Mesenchymal stem cell (in vitro differentiated cells and primary cell): ENCODE results near the gene DPH2.

Experiments
- DNase-seq: peaks from one replicate; pipeline ENCODE4 v3.0.0-alpha.2; 2013
- H2AFZ ChIP-seq: one replicate; pipeline ENCODE4 v1.6.1; 2013; ENCODE audit warnings: low read depth, mild to moderate bottlenecking, control low read depth, inconsistent platforms, low read length, moderate library complexity
- H2AK5ac ChIP-seq: 2 replicates; pipeline ENCODE4 v1.6.1; 2013; ENCODE audit warnings: low read length, moderate library complexity, mild to moderate bottlenecking, inconsistent platforms; ENCODE audit not compliant: severe bottlenecking
- H2BK120ac ChIP-seq: one replicate; pipeline ENCODE4 v1.6.1; 2013; ENCODE audit warnings: low read depth, mild to moderate bottlenecking, inconsistent platforms, low read length, moderate library complexity
- H2BK12ac ChIP-seq, 2 experiments: one replicate each; pipeline ENCODE4 v1.6.1; 2013; ENCODE audit warnings: inconsistent platforms in 2 of 2, low read length in 2 of 2, mild to moderate bottlenecking in 2 of 2, moderate library complexity in 2 of 2, control low read depth in 1 of 2
- H2BK15ac ChIP-seq: one replicate; pipeline ENCODE4 v1.6.1; 2013; ENCODE audit warnings: mild to moderate bottlenecking, low read depth, inconsistent platforms; ENCODE audit not compliant: poor library complexity, severe bottlenecking
- H2BK5ac ChIP-seq: 2 replicates; pipeline ENCODE4 v1.6.1; 2013; ENCODE audit warnings: low read depth, mild to moderate bottlenecking, low read length, control low read depth, inconsistent platforms; ENCODE audit not compliant: poor library complexity, severe bottlenecking
- H3K14ac ChIP-seq, 2 experiments: one replicate each; pipeline ENCODE4 v1.6.1; 2013; ENCODE audit warnings: inconsistent platforms in 2 of 2, low read length in 2 of 2, control low read depth in 1 of 2, mild to moderate bottlenecking in 1 of 2, moderate library complexity in 1 of 2
- H3K18ac ChIP-seq, 2 experiments: one replicate each; pipeline ENCODE4 v1.6.1; 2013; ENCODE audit warnings: inconsistent platforms in 2 of 2, low read length in 2 of 2, control low read depth in 1 of 2, low read depth in 1 of 2, mild to moderate bottlenecking in 1 of 2
- H3K23ac ChIP-seq, 2 experiments: one replicate each; pipeline ENCODE4 v1.6.1; 2013; ENCODE audit warnings: inconsistent platforms in 2 of 2, low read length in 2 of 2, mild to moderate bottlenecking in 2 of 2, moderate library complexity in 2 of 2, control low read depth in 1 of 2
- H3K27ac ChIP-seq: 2 replicates; pipeline ENCODE4 v1.5.1; 2013; ENCODE audit warnings: mild to moderate bottlenecking, moderate library complexity, low read length, control low read depth, inconsistent platforms; ENCODE audit not compliant: poor library complexity, severe bottlenecking
- H3K27me3 ChIP-seq, 2 experiments: 2 replicates each; pipeline versions ENCODE4 v1.6.1 to v1.7.0; 2013; ENCODE audit warnings: low read length in 2 of 2, mild to moderate bottlenecking in 2 of 2, moderate library complexity in 2 of 2, control low read depth in 1 of 2, inconsistent platforms in 1 of 2; ENCODE audit not compliant: control insufficient read depth in 1 of 2, insufficient read depth in 1 of 2
- H3K36me3 ChIP-seq, 2 experiments: 2 replicates each; pipeline versions ENCODE4 v1.6.1 to v1.7.0; 2013; ENCODE audit warnings: low read length in 2 of 2, control low read depth in 1 of 2, inconsistent platforms in 1 of 2, low read depth in 1 of 2, mild to moderate bottlenecking in 1 of 2; ENCODE audit not compliant: insufficient read depth in 2 of 2, control insufficient read depth in 1 of 2
- H3K4ac ChIP-seq, 2 experiments: one replicate each; pipeline ENCODE4 v1.6.1; 2013; ENCODE audit warnings: inconsistent platforms in 2 of 2, low read length in 2 of 2, mild to moderate bottlenecking in 2 of 2, moderate library complexity in 2 of 2, control low read depth in 1 of 2, low read depth in 1 of 2
- H3K4me1 ChIP-seq: 2 replicates; pipeline ENCODE4 v1.6.1; 2013; ENCODE audit warnings: low read depth, low read length, control low read depth; ENCODE audit not compliant: control insufficient read depth, insufficient read depth
- H3K4me2 ChIP-seq: 2 replicates; pipeline ENCODE4 v1.6.1; 2013; ENCODE audit warnings: low read length, mild to moderate bottlenecking, inconsistent platforms; ENCODE audit not compliant: poor library complexity, severe bottlenecking
- H3K4me3 ChIP-seq, 2 experiments: 2 replicates each; pipeline versions ENCODE4 v1.5.1 to v1.7.0; 2013; ENCODE audit warnings: low read length in 2 of 2, mild to moderate bottlenecking in 2 of 2, control low read depth in 1 of 2, low read depth in 1 of 2; ENCODE audit not compliant: insufficient read depth in 1 of 2
- H3K79me1 ChIP-seq: replicated peaks from 2 replicates; pipeline ENCODE4 v1.6.1; 2013; ENCODE audit warnings: mild to moderate bottlenecking, control low read depth, low read length, inconsistent platforms; ENCODE audit not compliant: poor library complexity, severe bottlenecking
- H3K9ac ChIP-seq: 2 replicates; pipeline ENCODE4 v1.7.0; 2013; ENCODE audit warnings: mild to moderate bottlenecking, low read length, moderate library complexity
- H3K9me3 ChIP-seq: 2 replicates; pipeline ENCODE4 v1.7.0; 2013; ENCODE audit warnings: mild to moderate bottlenecking, low read length; ENCODE audit not compliant: control insufficient read depth
- H4K8ac ChIP-seq: one replicate; pipeline ENCODE4 v1.6.1; 2013; ENCODE audit warnings: inconsistent platforms, mild to moderate bottlenecking, low read length, moderate library complexity
- H4K91ac ChIP-seq: one replicate; pipeline ENCODE4 v1.6.1; 2013; ENCODE audit warnings: mild to moderate bottlenecking, low read length, inconsistent platforms
- WGBS: methylation state at CpG from one replicate; pipeline ENCODE4 v1.1.7; 2013; ENCODE audit warnings: mixed read lengths; 5-methylcytosine and 5-hydroxymethylcytosine counted together

Gene DPH2

GRCh38 chr1:43991476-43992231 is 21.8 kb downstream of the DPH2 start, which contains the start of gene CCDC24:
Gene CCDC24, plus strand, starts transcription at chr1:43991599. Its CDS starts 280 bp downstream, at chr1:43991879.
- H3K27ac ChIP-seq: peak within 1 kb of the TSS; percentile 41
- no peak within 1 kb of the TSS for H4K91ac ChIP-seq
- no peaks in the 10 kb centered on the region for H3K27me3 ChIP-seq
- peak within 1 kb of the TSS; percentile 38 for H2AK5ac ChIP-seq
- peak within 1 kb of the TSS in 1 of 2 experiments; percentile 81 for H3K23ac ChIP-seq
- no peaks in the 10 kb centered on the region for H3K9me3 ChIP-seq
- no peak within 1 kb of the TSS for H2BK120ac ChIP-seq
- peak; percentile 84 for DNase-seq
- H3K36me3 ChIP-seq: peaks cover 2 to 12% of the 10 kb centered on the region in 2 experiments
- H3K4ac ChIP-seq: peak within 1 kb of the TSS; percentile 47 to 49
- peak within 1 kb of the TSS; percentile 46 for H4K8ac ChIP-seq
- H2BK5ac ChIP-seq: no peak within 1 kb of the TSS
- peak within 1 kb of the TSS; percentile 94 for H2AFZ ChIP-seq
- peak within 1 kb of the TSS; percentile 79 to 84 for H3K4me3 ChIP-seq
- peak within 1 kb of the TSS in 1 of 2 experiments; percentile 28 for H3K14ac ChIP-seq
- peak within 1 kb of the TSS; percentile 82 for H3K4me2 ChIP-seq
- under 1% methylated on average over 49 of the region's 66 CpGs for WGBS
- H3K9ac ChIP-seq: peak within 1 kb of the TSS; percentile 91
- peak within 1 kb of the TSS; percentile 34 for H2BK15ac ChIP-seq
- peaks cover 31% of the 10 kb centered on the region for H3K4me1 ChIP-seq
- no peaks in the 10 kb centered on the region for H3K79me1 ChIP-seq
- H3K18ac ChIP-seq: peak within 1 kb of the TSS; percentile 52 to 97
- H2BK12ac ChIP-seq: no peak within 1 kb of the TSS

GRCh38 chr1:43992232-43992995 is 22.6 kb downstream of the DPH2 start:
- H3K18ac ChIP-seq: peak overlapping the region in 1 of 2 experiments; percentile 25
- no peak overlapping the region for H3K4ac ChIP-seq
- no peak overlapping the region for H3K27ac ChIP-seq
- peaks cover 26% of the 10 kb centered on the region for H3K4me1 ChIP-seq
- H2BK5ac ChIP-seq: no peak overlapping the region
- no peak for DNase-seq
- no peaks in the 10 kb centered on the region for H3K79me1 ChIP-seq
- no peak overlapping the region for H3K14ac ChIP-seq
- 59% methylated on average over 11 of the region's 11 CpGs for WGBS
- H3K4me3 ChIP-seq: peak overlapping the region; percentile 79 to 84
- H3K27me3 ChIP-seq: no peaks in the 10 kb centered on the region
- H3K36me3 ChIP-seq: peaks cover 3 to 5% of the 10 kb centered on the region in 2 experiments
- H3K9me3 ChIP-seq: no peaks in the 10 kb centered on the region
- no peak overlapping the region for H3K23ac ChIP-seq
- H4K91ac ChIP-seq: no peak overlapping the region
- H3K9ac ChIP-seq: peak overlapping the region; percentile 91
- peak overlapping the region; percentile 82 for H3K4me2 ChIP-seq
- H2AFZ ChIP-seq: no peak overlapping the region
- no peak overlapping the region for H2BK120ac ChIP-seq
- peak overlapping the region; percentile 46 for H4K8ac ChIP-seq
- no peak overlapping the region for H2BK12ac ChIP-seq
- H2BK15ac ChIP-seq: peak overlapping the region; percentile 34
- H2AK5ac ChIP-seq: no peak overlapping the region

- H2BK5ac ChIP-seq: no peak overlapping the region
- 98% methylated on average over 8 of the region's 9 CpGs for WGBS
- H3K79me1 ChIP-seq: no peaks in the 10 kb centered on the region
- no peak overlapping the region for H3K23ac ChIP-seq
- no peak overlapping the region for H2BK120ac ChIP-seq
- H3K9ac ChIP-seq: no peak overlapping the region
- peaks cover 0 to 9% of the 10 kb centered on the region in 2 experiments for H3K36me3 ChIP-seq
- no peak overlapping the region for H3K4ac ChIP-seq
- no peaks in the 10 kb centered on the region for H3K9me3 ChIP-seq
- H2BK15ac ChIP-seq: no peak overlapping the region
- no peaks in the 10 kb centered on the region for H3K27me3 ChIP-seq
- no peak overlapping the region for H3K27ac ChIP-seq
- H3K4me2 ChIP-seq: no peak overlapping the region
- H3K4me1 ChIP-seq: peaks cover 20% of the 10 kb centered on the region
- no peak for DNase-seq
- no peak overlapping the region for H3K18ac ChIP-seq
- no peak overlapping the region for H3K4me3 ChIP-seq
- no peak overlapping the region for H4K8ac ChIP-seq
- H2AK5ac ChIP-seq: no peak overlapping the region
- H2AFZ ChIP-seq: no peak overlapping the region
- no peak overlapping the region for H3K14ac ChIP-seq
- no peak overlapping the region for H4K91ac ChIP-seq
- no peak overlapping the region for H2BK12ac ChIP-seq
Measured at GRCh38 chr1:43993206-43993914, 23.6 kb downstream of the DPH2 start.
